Panc1 (cell line): ENCODE data around the gene KCNAB1. TPM values are rescaled to one million over a fixed set of nuclear protein-coding genes. Genes with fewer than 3 reads are reported as not detected.

ENCODE experiments used
- ATAC-seq: fragments of 200-7000 bp; cut with Tn5 transposase; 2 replicates; pipeline ENCODE4 v1.9.1; 2020; ENCODE audit warnings: mild to moderate bottlenecking, moderate library complexity
- BruUV-seq: library from RNA; stranded (reverse); fragments of 400-500 nt; replicated peaks from 2 replicates; lab custom pipeline; 2021; lab: Mats Ljungman, UMichigan
- CTCF ChIA-PET: fragments of 300-600 bp; sonication (Branson Sonifier 250); formaldehyde crosslinking; loops from one replicate; lab custom pipeline; 2022; ENCODE audit warnings: antibody characterized with exemption; lab: Charles Lee
- POLR2A ChIA-PET: fragments of 300-600 bp; sonication (Branson Sonifier 250); formaldehyde crosslinking; loops from one replicate; lab custom pipeline; 2022; ENCODE audit warnings: antibody characterized with exemption; lab: Charles Lee
- DNase-seq: peaks from one replicate; pipeline ENCODE4 v3.0.0-alpha.2; 2010; ENCODE audit warnings: low read depth, low spot score
- H3K27ac ChIP-seq: 2 replicates; pipeline ENCODE4 v1.5.1; 2011; ENCODE audit warnings: mild to moderate bottlenecking, low read length, inconsistent platforms
- H3K27me3 ChIP-seq: fragments of 200-500 bp; sonication (Bioruptor generic); 2 replicates; pipeline ENCODE4 v1.6.0; 2014; ENCODE audit warnings: low read length, inconsistent platforms; ENCODE audit not compliant: control insufficient read depth, insufficient read depth
- H3K36me3 ChIP-seq: fragments of 200-500 bp; sonication (Bioruptor generic); 2 replicates; pipeline ENCODE4 v1.5.1; 2014; ENCODE audit warnings: inconsistent platforms, mild to moderate bottlenecking, low read length, moderate library complexity; ENCODE audit not compliant: control insufficient read depth, insufficient read depth
- H3K4me1 ChIP-seq: 2 replicates; pipeline ENCODE4 v1.5.1; 2011; ENCODE audit warnings: inconsistent platforms, mild to moderate bottlenecking, low read length, moderate library complexity; ENCODE audit not compliant: control insufficient read depth, insufficient read depth
- H3K4me3 ChIP-seq, 2 experiments: 2 replicates each; pipeline ENCODE4 v1.5.1; 2011 to 2012; ENCODE audit warnings: low read depth in 2 of 2, low read length in 2 of 2, mild to moderate bottlenecking in 2 of 2, inconsistent platforms in 1 of 2, moderate library complexity in 1 of 2
- H3K9me3 ChIP-seq: fragments of 200-500 bp; sonication (Bioruptor generic); 2 replicates; pipeline ENCODE4 v1.5.1; 2014; ENCODE audit warnings: low read depth, mild to moderate bottlenecking, inconsistent platforms, low read length, moderate library complexity; ENCODE audit not compliant: control insufficient read depth, insufficient read depth
- POLR2AphosphoS5 ChIP-seq: IDR thresholded peaks from 2 replicates; pipeline ENCODE4 v1.6.1; 2012; ENCODE audit warnings: mild to moderate bottlenecking, low read depth, low read length, moderate library complexity
- SIN3A ChIP-seq: IDR thresholded peaks from 2 replicates; pipeline ENCODE4 v1.6.1; 2012; ENCODE audit warnings: low read depth, mild to moderate bottlenecking, low read length, moderate library complexity, borderline replicate concordance; ENCODE audit not compliant: insufficient read depth
- TCF7L2 ChIP-seq: IDR thresholded peaks from 2 replicates; pipeline ENCODE4 v1.6.1; 2011; ENCODE audit warnings: mild to moderate bottlenecking, low read depth, low read length, inconsistent platforms
- in situ Hi-C: cut with HindIII; loops from 2 replicates; pipeline ENCODE4 v1.10.0; 2016; ENCODE audit warnings: low sequenced_read_pairs, low pct_unique_long_range_greater_than_20kb
- intact Hi-C: fragments of 100-400 bp; cut with micrococcal nuclease; formaldehyde crosslinking; loops from one replicate; pipeline ENCODE4 v1.10.0; 2022; ENCODE audit not compliant: unreplicated experiment
- total RNA-seq: library from RNA; stranded (reverse); gene quantifications from one replicate; pipeline ENCODE4 v1.2.1, GENCODE V29; 2021; ENCODE audit not compliant: unreplicated experiment
- TF ChIP-seq, protein P1 (sequence below): fragments of 450-650 bp; IDR thresholded peaks from 2 replicates; pipeline ENCODE4 v1.5.1; 2017; ENCODE audit warnings: mild to moderate bottlenecking
- TF ChIP-seq, protein P2 (sequence below), 2 experiments: IDR thresholded peaks; 2 replicates each; pipeline ENCODE4 v1.6.1; 2011 to 2012; ENCODE audit warnings: low read depth in 2 of 2, control low read depth in 1 of 2, low read length in 1 of 2, mild to moderate bottlenecking in 1 of 2, moderate library complexity in 1 of 2; ENCODE audit not compliant: insufficient read depth in 1 of 2

The KCNAB1 gene
- total RNA-seq, 1 experiment from 2014 or later: not detected

DNA sequence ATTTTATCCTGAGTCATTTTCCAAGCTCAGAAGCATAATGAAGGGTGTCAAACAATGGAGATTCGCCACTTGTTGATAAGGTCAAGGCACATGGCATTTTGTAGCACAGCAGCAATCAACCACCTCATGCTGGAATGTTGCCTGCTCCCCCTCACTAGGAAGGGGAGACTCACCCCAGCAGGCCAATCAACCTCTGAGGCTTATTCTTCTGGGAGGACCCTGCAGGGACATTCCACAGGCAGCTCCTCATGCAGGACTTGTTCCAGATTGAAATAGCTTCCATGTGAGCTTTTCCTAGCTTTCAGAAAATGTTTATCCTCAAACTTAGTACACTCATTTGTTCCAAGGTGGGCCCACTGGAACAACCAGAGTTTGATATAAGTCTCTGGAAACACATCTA, 356.9 kb downstream of the KCNAB1 start:
- H3K4me1 ChIP-seq: no peaks in the 10 kb centered on the region
- intact Hi-C loops (no loop called here), in situ Hi-C loops (no loop called here)
- CTCF ChIA-PET: no interaction called here
- no peak for DNase-seq
- no peaks in the 10 kb centered on the region for H3K36me3 ChIP-seq
- no peak overlapping the region for H3K27ac ChIP-seq
- TF ChIP-seq, protein P1, sequence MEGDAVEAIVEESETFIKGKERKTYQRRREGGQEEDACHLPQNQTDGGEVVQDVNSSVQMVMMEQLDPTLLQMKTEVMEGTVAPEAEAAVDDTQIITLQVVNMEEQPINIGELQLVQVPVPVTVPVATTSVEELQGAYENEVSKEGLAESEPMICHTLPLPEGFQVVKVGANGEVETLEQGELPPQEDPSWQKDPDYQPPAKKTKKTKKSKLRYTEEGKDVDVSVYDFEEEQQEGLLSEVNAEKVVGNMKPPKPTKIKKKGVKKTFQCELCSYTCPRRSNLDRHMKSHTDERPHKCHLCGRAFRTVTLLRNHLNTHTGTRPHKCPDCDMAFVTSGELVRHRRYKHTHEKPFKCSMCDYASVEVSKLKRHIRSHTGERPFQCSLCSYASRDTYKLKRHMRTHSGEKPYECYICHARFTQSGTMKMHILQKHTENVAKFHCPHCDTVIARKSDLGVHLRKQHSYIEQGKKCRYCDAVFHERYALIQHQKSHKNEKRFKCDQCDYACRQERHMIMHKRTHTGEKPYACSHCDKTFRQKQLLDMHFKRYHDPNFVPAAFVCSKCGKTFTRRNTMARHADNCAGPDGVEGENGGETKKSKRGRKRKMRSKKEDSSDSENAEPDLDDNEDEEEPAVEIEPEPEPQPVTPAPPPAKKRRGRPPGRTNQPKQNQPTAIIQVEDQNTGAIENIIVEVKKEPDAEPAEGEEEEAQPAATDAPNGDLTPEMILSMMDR: no peak
- TF ChIP-seq, protein P2, sequence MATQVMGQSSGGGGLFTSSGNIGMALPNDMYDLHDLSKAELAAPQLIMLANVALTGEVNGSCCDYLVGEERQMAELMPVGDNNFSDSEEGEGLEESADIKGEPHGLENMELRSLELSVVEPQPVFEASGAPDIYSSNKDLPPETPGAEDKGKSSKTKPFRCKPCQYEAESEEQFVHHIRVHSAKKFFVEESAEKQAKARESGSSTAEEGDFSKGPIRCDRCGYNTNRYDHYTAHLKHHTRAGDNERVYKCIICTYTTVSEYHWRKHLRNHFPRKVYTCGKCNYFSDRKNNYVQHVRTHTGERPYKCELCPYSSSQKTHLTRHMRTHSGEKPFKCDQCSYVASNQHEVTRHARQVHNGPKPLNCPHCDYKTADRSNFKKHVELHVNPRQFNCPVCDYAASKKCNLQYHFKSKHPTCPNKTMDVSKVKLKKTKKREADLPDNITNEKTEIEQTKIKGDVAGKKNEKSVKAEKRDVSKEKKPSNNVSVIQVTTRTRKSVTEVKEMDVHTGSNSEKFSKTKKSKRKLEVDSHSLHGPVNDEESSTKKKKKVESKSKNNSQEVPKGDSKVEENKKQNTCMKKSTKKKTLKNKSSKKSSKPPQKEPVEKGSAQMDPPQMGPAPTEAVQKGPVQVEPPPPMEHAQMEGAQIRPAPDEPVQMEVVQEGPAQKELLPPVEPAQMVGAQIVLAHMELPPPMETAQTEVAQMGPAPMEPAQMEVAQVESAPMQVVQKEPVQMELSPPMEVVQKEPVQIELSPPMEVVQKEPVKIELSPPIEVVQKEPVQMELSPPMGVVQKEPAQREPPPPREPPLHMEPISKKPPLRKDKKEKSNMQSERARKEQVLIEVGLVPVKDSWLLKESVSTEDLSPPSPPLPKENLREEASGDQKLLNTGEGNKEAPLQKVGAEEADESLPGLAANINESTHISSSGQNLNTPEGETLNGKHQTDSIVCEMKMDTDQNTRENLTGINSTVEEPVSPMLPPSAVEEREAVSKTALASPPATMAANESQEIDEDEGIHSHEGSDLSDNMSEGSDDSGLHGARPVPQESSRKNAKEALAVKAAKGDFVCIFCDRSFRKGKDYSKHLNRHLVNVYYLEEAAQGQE (IDR thresholded peaks at IDR 0.05; ENCODE audit: insufficient read depth in 1 of 2, low read depth in 2 of 2, low read length in 1 of 2): no peak
- TF ChIP-seq POLR2AphosphoS5: no peak
- TF ChIP-seq SIN3A: no peak
- no peak for TF ChIP-seq TCF7L2
- no peak overlapping the region for H3K4me3 ChIP-seq
- H3K27me3 ChIP-seq: peaks cover 6% of the 10 kb centered on the region; the same call in 1 of the 2 replicates
- no peaks in the 10 kb centered on the region for H3K9me3 ChIP-seq
- POLR2A ChIA-PET: no interaction called here
- no peak for ATAC-seq
- BruUV-seq: no TSS peak

DNA sequence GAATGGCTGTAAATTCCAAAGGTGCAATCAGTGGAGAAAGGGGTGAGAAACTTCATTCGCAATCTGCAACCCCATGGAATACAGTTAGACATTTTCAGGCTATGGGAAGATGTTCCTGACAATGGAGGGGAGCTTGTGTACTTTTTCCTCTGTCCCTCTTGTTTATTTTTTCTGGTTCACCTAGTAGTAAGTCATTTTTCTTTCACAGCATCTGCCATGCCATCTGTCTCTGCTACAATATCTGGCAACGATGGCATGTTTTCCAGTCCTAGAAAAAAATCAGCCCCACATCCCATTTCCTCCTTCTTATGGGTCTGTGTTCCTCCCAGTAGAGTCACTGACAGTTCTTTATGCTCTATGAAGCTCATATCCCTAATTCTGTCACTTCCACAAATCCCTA, 358.5 kb downstream of the KCNAB1 start:
- CTCF ChIA-PET: no interaction called here
- H3K27ac ChIP-seq: no peak overlapping the region
- ATAC-seq (no peak), DNase-seq (no peak)
- H3K36me3 ChIP-seq: no peaks in the 10 kb centered on the region
- no peaks in the 10 kb centered on the region for H3K4me1 ChIP-seq
- no peaks in the 10 kb centered on the region for H3K9me3 ChIP-seq
- POLR2A ChIA-PET: no interaction called here
- in situ Hi-C loops: no loop called here
- no peak overlapping the region for H3K4me3 ChIP-seq
- intact Hi-C loops: no loop called here
- TF ChIP-seq SIN3A: no peak
- no peak for TF ChIP-seq TCF7L2
- no peak for TF ChIP-seq POLR2AphosphoS5
- TF ChIP-seq, protein P1: no peak
- TF ChIP-seq, protein P2 (IDR thresholded peaks at IDR 0.05; ENCODE audit: insufficient read depth in 1 of 2, low read depth in 2 of 2, low read length in 1 of 2): no peak
- peaks cover 6% of the 10 kb centered on the region; the same call in 1 of the 2 replicates for H3K27me3 ChIP-seq
- BruUV-seq: no TSS peak
